CD4-positive, CD25-positive, alpha-beta regulatory T cell (primary cell): Measurements from ENCODE around the gene DTNB. TPM values are rescaled to one million over a fixed set of nuclear protein-coding genes. Genes with fewer than 3 reads are reported as not detected.

Source experiments
- ATAC-seq, 2 donors: fragments of 150-1000 bp; cut with Tn5 transposase; one replicate each; pipeline ENCODE4 v1.10.0; 2021; ENCODE audit warnings: low read depth in 2 of 2, moderate number of reproducible peaks in 2 of 2, moderate library complexity in 1 of 2
- DNase-seq, 3 donors: peaks; one replicate each; pipeline versions ENCODE4 v3.0.0 to v3.0.0-alpha.2; 2012 to 2022; ENCODE audit warnings: mixed read lengths in 1 of 3
- H3K27ac ChIP-seq: one replicate; pipeline ENCODE4 v1.7.0; 2013; ENCODE audit warnings: mild to moderate bottlenecking, low read length; ENCODE audit not compliant: insufficient read depth, poor library complexity, severe bottlenecking
- H3K27me3 ChIP-seq: one replicate; pipeline ENCODE4 v1.7.0; 2013; ENCODE audit warnings: low read length; ENCODE audit not compliant: control insufficient read depth, insufficient read depth
- H3K36me3 ChIP-seq: one replicate; pipeline ENCODE4 v1.7.0; 2013; ENCODE audit warnings: mild to moderate bottlenecking, low read length, moderate library complexity; ENCODE audit not compliant: control insufficient read depth, insufficient read depth
- H3K4me1 ChIP-seq: 2 replicates; pipeline ENCODE4 v1.7.0; 2013; ENCODE audit warnings: mild to moderate bottlenecking, low read length; ENCODE audit not compliant: insufficient read depth, control insufficient read depth, poor library complexity, severe bottlenecking
- H3K4me3 ChIP-seq: one replicate; pipeline ENCODE4 v1.7.0; 2013; ENCODE audit warnings: low read depth, mild to moderate bottlenecking, low read length, moderate library complexity
- H3K9me3 ChIP-seq, 2 experiments: 1 replicate in 1 of 2; 2 replicates in 1 of 2; pipeline ENCODE4 v1.7.0; 2013; ENCODE audit warnings: low read length in 2 of 2, mild to moderate bottlenecking in 1 of 2, moderate library complexity in 1 of 2; ENCODE audit not compliant: control insufficient read depth in 2 of 2
- H3K27ac Mint-ChIP-seq, 3 donors: one replicate each; pipeline ENCODE4 v1.8.0; 2020 to 2022; ENCODE audit warnings: mild to moderate bottlenecking in 3 of 3, mixed read lengths in 3 of 3, moderate library complexity in 2 of 3
- H3K27me3 Mint-ChIP-seq: one replicate; pipeline ENCODE4 v1.8.0; 2022; ENCODE audit warnings: mild to moderate bottlenecking, mixed read lengths
- H3K36me3 Mint-ChIP-seq: one replicate; pipeline ENCODE4 v1.8.0; 2020; ENCODE audit warnings: mixed read lengths
- H3K4me1 Mint-ChIP-seq, 4 donors: one replicate each; pipeline ENCODE4 v1.8.0; 2020 to 2022; ENCODE audit warnings: mixed read lengths in 4 of 4, mild to moderate bottlenecking in 1 of 4
- H3K4me3 Mint-ChIP-seq, 4 donors: one replicate each; pipeline ENCODE4 v1.8.0; 2020 to 2022; ENCODE audit warnings: mild to moderate bottlenecking in 4 of 4, mixed read lengths in 4 of 4, moderate library complexity in 3 of 4
- H3K9me3 Mint-ChIP-seq, 7 donors: one replicate each; pipeline ENCODE4 v1.8.0; 2020 to 2022; ENCODE audit warnings: mixed read lengths in 7 of 7, mild to moderate bottlenecking in 3 of 7, moderate library complexity in 2 of 7
- polyA plus RNA-seq, 4 donors: library from polyadenylated mRNA; unstranded; fragments of 300-500 nt; fragmentation: Illumina TruSeq; gene quantifications; one replicate each; pipeline ENCODE4 v1.2.3, GENCODE V29; 2021
- total RNA-seq: library from RNA; stranded (reverse); gene quantifications from one replicate; pipeline ENCODE4 v1.2.3, GENCODE V29; 2022

The DTNB gene
- total RNA-seq: 50.1 TPM
- polyA plus RNA-seq: 10 to 100 TPM; 11.5 to 19.4 (median 14.7) TPM

DNA sequence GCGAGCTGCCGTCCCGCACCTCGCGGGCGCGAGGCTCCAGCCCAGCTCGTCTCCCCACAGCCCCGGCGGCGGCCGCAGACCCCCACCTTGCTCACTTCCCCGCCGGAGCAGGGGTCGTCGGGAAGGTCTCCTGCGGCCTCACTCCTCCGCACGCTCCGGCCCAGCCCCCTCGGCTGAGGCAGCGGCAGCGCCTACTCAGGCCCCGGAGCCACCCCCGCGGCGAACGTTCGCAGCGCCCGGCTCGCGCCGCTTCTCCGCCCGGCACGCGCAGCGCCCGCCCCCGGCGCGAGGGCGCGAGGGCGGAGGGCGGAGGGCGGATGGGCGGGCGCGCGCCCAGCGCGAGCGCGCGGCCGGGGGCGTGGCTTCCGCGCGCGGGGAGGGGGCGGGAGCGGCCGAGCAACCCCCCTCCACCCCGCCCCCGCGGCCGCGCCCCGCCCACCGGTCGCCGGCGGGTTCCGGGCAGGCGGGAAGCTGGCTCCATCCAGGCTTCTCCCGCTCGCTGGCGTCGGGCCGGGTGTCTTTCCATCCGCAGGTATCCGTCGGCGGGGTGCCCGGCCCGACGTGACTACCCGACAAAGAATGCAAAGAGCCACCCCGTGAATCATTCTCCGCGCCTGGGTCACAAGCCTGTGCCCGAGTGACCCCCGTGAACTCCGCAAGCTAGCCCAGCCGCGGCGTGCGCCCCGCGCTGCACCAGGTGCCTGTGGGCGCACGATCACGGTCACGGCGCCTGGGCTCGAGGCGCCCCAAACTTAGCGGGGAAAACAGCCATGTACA lies at the start of gene DTNB:
DTNB (minus strand) TSS at position 278 of the 777 bp plus-strand sequence. CDS start 20,917 bp downstream, outside the sequence.
- no peaks in the 10 kb centered on the region for H3K9me3 ChIP-seq
- Mint-ChIP-seq H3K4me1 (peaks cover 9 to 49% (median 30%) of the 10 kb centered on the region in 4 donors), H3K36me3 (no peaks in the 10 kb centered on the region)

DNA sequence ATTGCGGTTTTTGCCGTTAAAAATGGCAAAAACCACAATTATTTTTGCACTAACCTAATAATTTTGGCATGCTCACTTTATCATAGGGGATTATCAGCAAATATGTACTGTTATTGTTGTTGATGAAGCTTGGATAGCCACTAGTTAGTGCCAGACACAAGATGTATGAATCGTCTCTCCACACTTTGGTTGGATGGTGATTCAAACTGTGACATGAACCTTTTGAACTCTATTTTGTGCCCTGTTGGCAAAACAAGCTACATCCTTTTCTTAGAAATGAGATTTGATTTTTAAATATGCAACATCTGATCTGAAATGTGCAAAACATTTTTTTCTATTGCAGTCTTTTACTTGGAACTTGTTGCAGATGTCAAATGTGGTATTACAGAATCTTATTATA lies 48.8 kb upstream of the DTNB start:
- Histone ChIP-seq H3K27me3 (peaks cover 3% of the 10 kb centered on the region), H3K9me3 (no peaks in the 10 kb centered on the region), H3K27ac (no peak overlapping the region), H3K36me3 (no peaks in the 10 kb centered on the region), H3K4me3 (no peak overlapping the region), H3K4me1 (peaks cover 4% of the 10 kb centered on the region)
- Mint-ChIP-seq H3K4me1 (peaks cover 1 to 20% (median 5%) of the 10 kb centered on the region in 4 donors), H3K4me3 (no peak overlapping the region), H3K9me3 (peaks cover 0 to 3% (median 0%) of the 10 kb centered on the region in 7 donors), H3K27ac (no peak overlapping the region), H3K27me3 (peaks cover 15% of the 10 kb centered on the region), H3K36me3 (no peaks in the 10 kb centered on the region)
- DNase-seq (peak in 1 of 3 donors; percentile 87), ATAC-seq (peak; percentile 72 to 76)

More for the DNA sequence above, at the start of gene DTNB:
- peak within 1 kb of the TSS; percentile 91 for H3K4me3 ChIP-seq
- peaks cover 13% of the 10 kb centered on the region for H3K27me3 Mint-ChIP-seq
- DNase-seq (peak; percentile 74 to 80 (median 76)), ATAC-seq (peak; percentile 79 to 81)
- peak within 1 kb of the TSS; percentile 63 to 88 (median 78) for H3K27ac Mint-ChIP-seq
- H3K27ac ChIP-seq: peak within 1 kb of the TSS; percentile 72
- H3K9me3 Mint-ChIP-seq: peaks cover 0 to 2% (median 0%) of the 10 kb centered on the region in 7 donors
- peaks cover 13% of the 10 kb centered on the region for H3K4me1 ChIP-seq
- no peaks in the 10 kb centered on the region for H3K27me3 ChIP-seq
- H3K4me3 Mint-ChIP-seq: peak within 1 kb of the TSS; percentile 86 to 94 (median 91)
- no peaks in the 10 kb centered on the region for H3K36me3 ChIP-seq

DNA sequence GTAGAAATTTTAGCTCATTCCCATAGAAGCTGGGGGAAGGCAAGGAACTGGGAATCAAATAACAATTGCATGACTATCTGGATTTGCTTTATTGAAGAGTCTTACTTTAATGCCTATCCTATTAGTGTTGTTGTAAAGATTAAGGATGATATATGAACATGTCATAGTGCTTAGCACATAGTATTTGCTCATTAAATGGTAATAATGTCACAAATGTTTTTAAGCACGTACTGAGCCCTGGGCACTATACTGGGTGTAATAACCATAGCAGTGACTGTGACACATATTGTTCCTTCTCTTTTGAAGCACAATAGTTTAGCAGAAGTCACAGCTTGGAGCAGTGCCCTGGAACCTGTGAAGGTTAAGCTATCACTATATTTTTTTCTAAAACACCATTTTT lies 47.2 kb upstream of the DTNB start:
- Mint-ChIP-seq H3K9me3 (no peaks in the 10 kb centered on the region), H3K4me3 (no peak overlapping the region), H3K27me3 (peaks cover 8% of the 10 kb centered on the region), H3K4me1 (peaks cover 0 to 20% (median 4%) of the 10 kb centered on the region in 4 donors), H3K36me3 (no peaks in the 10 kb centered on the region), H3K27ac (peak overlapping the region in 1 of 3 donors; percentile 13)
- Histone ChIP-seq H3K4me3 (no peak overlapping the region), H3K27me3 (peaks cover 3% of the 10 kb centered on the region), H3K4me1 (peaks cover 4% of the 10 kb centered on the region), H3K36me3 (no peaks in the 10 kb centered on the region), H3K27ac (no peak overlapping the region), H3K9me3 (no peaks in the 10 kb centered on the region)
- DNase-seq (no peak), ATAC-seq (no peak)

DNA sequence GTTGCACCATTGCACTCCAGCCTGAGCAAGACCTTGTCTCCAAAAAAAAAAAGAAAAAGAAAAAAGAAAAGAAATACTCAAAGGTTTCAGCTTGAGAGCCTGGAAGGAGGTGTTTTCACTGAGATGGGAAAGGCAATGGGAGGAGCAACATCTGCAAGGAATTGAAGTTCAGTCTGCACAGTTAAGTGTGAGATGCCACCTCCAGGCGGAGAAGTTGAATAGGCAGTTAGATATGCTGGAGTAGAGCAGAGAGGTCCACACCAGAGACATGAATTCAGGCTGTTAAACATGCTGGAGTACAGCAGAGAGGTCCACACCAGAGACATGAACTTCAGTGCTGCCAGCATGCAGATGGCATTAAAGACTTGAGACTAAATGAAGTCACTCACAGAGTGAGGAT lies 41.4 kb upstream of the DTNB start:
- no peak overlapping the region for H3K4me3 ChIP-seq
- Mint-ChIP-seq H3K27me3 (peaks cover 29% of the 10 kb centered on the region), H3K4me1 (peaks cover 3 to 14% (median 9%) of the 10 kb centered on the region in 4 donors), H3K36me3 (no peaks in the 10 kb centered on the region), H3K27ac (no peak overlapping the region), H3K9me3 (no peaks in the 10 kb centered on the region), H3K4me3 (no peak overlapping the region)
- ATAC-seq (no peak), DNase-seq (no peak)
- no peak overlapping the region for H3K27ac ChIP-seq
- H3K9me3 ChIP-seq: no peaks in the 10 kb centered on the region
- no peaks in the 10 kb centered on the region for H3K27me3 ChIP-seq
- peaks cover 4% of the 10 kb centered on the region for H3K4me1 ChIP-seq
- H3K36me3 ChIP-seq: no peaks in the 10 kb centered on the region

DNA sequence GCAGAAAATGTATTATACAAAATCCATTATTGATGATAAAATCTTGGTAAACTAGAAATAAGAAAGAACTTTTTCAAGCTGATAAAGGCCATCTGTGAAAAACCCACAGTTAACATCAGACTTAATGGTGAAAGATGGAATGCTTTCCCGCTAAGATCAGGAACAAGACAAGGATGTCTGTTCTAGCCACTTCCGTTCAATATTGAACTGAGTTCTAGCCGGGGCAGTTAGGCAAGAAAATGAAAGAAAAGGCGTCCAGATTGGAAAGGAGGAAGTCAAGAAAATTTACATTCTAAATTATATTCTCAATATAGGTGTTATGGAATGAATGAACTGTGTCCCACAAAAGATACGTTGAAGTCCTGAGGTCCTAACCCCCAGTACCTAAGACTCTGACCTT lies 39.1 kb upstream of the DTNB start:
- no peaks in the 10 kb centered on the region for H3K36me3 Mint-ChIP-seq
- no peak for ATAC-seq
- no peak overlapping the region for H3K4me3 Mint-ChIP-seq
- no peaks in the 10 kb centered on the region for H3K9me3 ChIP-seq
- H3K27me3 Mint-ChIP-seq: peaks cover 31% of the 10 kb centered on the region
- no peak overlapping the region for H3K27ac Mint-ChIP-seq
- H3K27me3 ChIP-seq: no peaks in the 10 kb centered on the region
- H3K27ac ChIP-seq: no peak overlapping the region
- DNase-seq: no peak
- H3K36me3 ChIP-seq: no peaks in the 10 kb centered on the region
- peaks cover 3 to 12% (median 7%) of the 10 kb centered on the region in 4 donors for H3K4me1 Mint-ChIP-seq
- peaks cover 4% of the 10 kb centered on the region for H3K4me1 ChIP-seq
- H3K9me3 Mint-ChIP-seq: no peaks in the 10 kb centered on the region
- no peak overlapping the region for H3K4me3 ChIP-seq

DNA sequence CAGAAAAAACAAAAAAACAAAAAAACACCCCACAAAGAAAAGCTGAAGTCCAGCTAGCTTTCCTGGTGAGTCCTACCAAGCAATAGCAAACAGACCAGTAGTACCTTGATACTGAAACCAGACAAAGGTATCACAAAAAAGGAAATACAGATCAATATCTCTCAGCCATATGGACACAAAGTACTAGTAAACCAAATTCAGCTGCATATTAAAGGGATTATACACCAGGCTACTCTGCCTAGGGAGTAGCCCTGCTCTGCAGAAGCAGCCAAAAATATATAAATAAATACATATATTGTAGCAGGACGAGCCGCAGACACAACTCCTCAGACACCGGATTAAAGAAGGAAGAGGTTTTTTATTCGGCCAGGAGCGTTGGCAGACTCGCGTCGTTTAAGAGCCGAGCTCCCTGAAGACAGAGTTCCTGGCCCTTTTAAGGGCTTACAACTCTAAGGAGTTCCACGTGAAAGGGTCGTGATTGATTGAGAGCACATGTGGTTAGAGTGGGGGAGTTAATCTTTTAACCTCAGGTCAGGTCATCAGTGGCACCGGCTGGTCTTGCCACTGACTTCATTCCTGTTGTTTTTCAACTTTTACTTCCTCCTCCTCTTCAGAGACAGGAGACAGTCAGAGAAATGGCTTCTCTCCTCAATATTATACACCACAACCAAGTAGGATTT lies 38.4 kb upstream of the DTNB start:
- H3K9me3 Mint-ChIP-seq: no peaks in the 10 kb centered on the region
- peak overlapping the region; percentile 43 for H3K4me3 ChIP-seq
- H3K27ac ChIP-seq: no peak overlapping the region
- H3K27me3 Mint-ChIP-seq: peaks cover 30% of the 10 kb centered on the region
- H3K9me3 ChIP-seq: no peaks in the 10 kb centered on the region
- peaks cover 4% of the 10 kb centered on the region for H3K4me1 ChIP-seq
- H3K36me3 ChIP-seq: no peaks in the 10 kb centered on the region
- DNase-seq (no peak), ATAC-seq (no peak)
- H3K27ac Mint-ChIP-seq: peak overlapping the region in 1 of 3 donors; percentile 43
- peak overlapping the region in 2 of 4 donors; percentile 55 to 56 for H3K4me3 Mint-ChIP-seq
- H3K27me3 ChIP-seq: no peaks in the 10 kb centered on the region
- peaks cover 3 to 12% (median 7%) of the 10 kb centered on the region in 4 donors for H3K4me1 Mint-ChIP-seq
- H3K36me3 Mint-ChIP-seq: no peaks in the 10 kb centered on the region

DNA sequence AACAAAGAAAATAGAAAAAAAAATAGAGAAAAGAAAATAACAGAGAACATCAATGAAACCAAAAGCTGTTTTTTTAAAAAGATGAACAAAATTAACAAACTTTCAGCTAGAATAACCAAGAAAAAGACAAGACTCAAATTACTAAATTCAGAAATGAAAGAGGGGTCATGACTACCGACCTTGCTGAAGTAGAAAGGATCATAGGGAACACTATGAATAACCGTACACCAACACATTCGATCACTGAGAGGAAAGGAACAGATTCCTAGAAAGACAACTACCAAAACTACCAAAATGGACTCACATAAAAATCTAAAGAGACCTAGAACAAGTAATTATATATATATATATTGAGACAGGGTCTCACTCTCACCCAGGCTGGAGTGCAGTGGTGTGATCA lies 37.4 kb upstream of the DTNB start:
- peaks cover 33% of the 10 kb centered on the region for H3K27me3 Mint-ChIP-seq
- Histone ChIP-seq H3K27me3 (no peaks in the 10 kb centered on the region), H3K4me3 (no peak overlapping the region), H3K27ac (no peak overlapping the region), H3K36me3 (no peaks in the 10 kb centered on the region), H3K4me1 (peaks cover 4% of the 10 kb centered on the region), H3K9me3 (no peaks in the 10 kb centered on the region)
- no peak overlapping the region for H3K4me3 Mint-ChIP-seq
- H3K4me1 Mint-ChIP-seq: peaks cover 3 to 12% (median 7%) of the 10 kb centered on the region in 4 donors
- no peak overlapping the region for H3K27ac Mint-ChIP-seq
- ATAC-seq (no peak), DNase-seq (no peak)
- H3K9me3 Mint-ChIP-seq: no peaks in the 10 kb centered on the region
- H3K36me3 Mint-ChIP-seq: no peaks in the 10 kb centered on the region
